ENCODE measurements around the gene NTRK3.

NTRK3 gene

DNA sequence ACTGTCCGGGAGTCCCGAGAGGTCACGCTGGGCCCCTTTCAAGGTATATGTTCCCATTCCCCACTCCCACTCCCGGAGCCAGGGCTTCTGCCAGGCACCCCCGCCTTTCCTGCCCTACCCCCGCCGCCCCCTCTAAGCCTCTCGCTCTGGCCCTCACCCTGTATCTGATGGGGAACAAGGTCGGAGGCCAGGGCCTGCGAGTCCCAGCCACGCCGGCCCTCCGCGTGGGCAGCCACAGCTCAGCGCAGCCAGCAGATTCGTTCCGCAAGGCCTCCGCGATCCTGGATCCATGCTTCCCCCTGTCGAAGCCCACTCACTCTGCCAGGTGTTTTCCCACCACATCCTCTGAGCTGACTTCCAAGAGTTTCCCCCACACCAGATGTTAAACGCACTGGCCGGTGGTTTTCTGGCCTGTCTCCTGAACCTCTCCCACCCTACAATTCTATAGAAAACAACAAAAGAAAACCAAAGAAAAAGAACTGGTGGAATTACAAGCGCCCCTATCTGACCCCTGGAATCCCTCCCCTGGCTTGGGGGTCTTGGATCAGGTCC lies 303.7 kb downstream of the NTRK3 start:
- TF ChIP-seq, protein P1, sequence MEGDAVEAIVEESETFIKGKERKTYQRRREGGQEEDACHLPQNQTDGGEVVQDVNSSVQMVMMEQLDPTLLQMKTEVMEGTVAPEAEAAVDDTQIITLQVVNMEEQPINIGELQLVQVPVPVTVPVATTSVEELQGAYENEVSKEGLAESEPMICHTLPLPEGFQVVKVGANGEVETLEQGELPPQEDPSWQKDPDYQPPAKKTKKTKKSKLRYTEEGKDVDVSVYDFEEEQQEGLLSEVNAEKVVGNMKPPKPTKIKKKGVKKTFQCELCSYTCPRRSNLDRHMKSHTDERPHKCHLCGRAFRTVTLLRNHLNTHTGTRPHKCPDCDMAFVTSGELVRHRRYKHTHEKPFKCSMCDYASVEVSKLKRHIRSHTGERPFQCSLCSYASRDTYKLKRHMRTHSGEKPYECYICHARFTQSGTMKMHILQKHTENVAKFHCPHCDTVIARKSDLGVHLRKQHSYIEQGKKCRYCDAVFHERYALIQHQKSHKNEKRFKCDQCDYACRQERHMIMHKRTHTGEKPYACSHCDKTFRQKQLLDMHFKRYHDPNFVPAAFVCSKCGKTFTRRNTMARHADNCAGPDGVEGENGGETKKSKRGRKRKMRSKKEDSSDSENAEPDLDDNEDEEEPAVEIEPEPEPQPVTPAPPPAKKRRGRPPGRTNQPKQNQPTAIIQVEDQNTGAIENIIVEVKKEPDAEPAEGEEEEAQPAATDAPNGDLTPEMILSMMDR (IDR thresholded peaks at IDR 0.05; ENCODE audit: insufficient read depth, low read length): no peak
- TF ChIP-seq POLR2AphosphoS5 (IDR thresholded peaks at IDR 0.05; ENCODE audit: low read depth) (no peak), GABPA (IDR thresholded peaks at IDR 0.05; ENCODE audit: low read depth) (no peak), SPI1 (IDR thresholded peaks at IDR 0.05; ENCODE audit: borderline replicate concordance, low read depth) (no peak)
- TF ChIP-seq, protein P2, sequence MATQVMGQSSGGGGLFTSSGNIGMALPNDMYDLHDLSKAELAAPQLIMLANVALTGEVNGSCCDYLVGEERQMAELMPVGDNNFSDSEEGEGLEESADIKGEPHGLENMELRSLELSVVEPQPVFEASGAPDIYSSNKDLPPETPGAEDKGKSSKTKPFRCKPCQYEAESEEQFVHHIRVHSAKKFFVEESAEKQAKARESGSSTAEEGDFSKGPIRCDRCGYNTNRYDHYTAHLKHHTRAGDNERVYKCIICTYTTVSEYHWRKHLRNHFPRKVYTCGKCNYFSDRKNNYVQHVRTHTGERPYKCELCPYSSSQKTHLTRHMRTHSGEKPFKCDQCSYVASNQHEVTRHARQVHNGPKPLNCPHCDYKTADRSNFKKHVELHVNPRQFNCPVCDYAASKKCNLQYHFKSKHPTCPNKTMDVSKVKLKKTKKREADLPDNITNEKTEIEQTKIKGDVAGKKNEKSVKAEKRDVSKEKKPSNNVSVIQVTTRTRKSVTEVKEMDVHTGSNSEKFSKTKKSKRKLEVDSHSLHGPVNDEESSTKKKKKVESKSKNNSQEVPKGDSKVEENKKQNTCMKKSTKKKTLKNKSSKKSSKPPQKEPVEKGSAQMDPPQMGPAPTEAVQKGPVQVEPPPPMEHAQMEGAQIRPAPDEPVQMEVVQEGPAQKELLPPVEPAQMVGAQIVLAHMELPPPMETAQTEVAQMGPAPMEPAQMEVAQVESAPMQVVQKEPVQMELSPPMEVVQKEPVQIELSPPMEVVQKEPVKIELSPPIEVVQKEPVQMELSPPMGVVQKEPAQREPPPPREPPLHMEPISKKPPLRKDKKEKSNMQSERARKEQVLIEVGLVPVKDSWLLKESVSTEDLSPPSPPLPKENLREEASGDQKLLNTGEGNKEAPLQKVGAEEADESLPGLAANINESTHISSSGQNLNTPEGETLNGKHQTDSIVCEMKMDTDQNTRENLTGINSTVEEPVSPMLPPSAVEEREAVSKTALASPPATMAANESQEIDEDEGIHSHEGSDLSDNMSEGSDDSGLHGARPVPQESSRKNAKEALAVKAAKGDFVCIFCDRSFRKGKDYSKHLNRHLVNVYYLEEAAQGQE (IDR thresholded peaks at IDR 0.05; ENCODE audit: insufficient replicate concordance, low read depth): no peak

DNA sequence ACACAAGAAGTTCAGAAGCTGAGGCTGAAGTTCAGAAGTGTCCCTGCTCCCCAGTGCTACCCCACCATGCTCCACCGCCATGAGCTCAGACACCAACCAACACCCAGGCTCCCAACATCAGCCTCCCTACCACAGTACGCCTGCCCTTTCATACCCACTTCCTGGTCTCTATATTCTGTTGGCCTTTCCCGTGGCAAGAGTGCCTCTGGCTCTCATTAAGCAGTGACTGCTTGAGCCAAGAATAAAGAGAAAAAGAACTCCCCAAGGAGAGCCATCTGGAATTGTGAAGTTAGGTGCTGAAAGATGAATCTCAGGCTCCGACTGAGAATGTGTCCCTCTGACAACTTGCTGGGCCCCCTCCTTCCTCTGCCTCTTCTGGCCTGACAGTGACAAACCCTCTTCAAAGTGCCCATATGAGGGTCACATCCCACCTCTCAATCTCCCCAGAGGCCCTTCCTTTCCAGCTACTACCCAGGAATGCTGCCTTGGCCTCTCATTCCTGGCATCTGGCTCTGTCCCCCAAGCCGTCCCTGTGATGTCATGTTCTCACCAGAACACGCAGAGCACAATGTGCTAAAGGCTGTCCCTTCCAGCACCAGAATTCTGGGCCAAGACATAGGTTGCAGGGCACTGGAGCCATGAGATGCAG lies 306.8 kb downstream of the NTRK3 start:
- no peaks in the 10 kb centered on the region for H3K27me3 ChIP-seq (ENCODE audit: insufficient read depth, poor library complexity, severe bottlenecking)
- no peak for DNase-seq (ENCODE audit: low read depth in 1 of 2, low spot score in 1 of 2)
- H3K4me3 ChIP-seq (replicated peaks; ENCODE audit: insufficient read depth, low read length): no peak overlapping the region
- no peak overlapping the region for H3K27ac ChIP-seq (replicated peaks)
- TF ChIP-seq, protein P2 (IDR thresholded peaks at IDR 0.05; ENCODE audit: insufficient replicate concordance, low read depth): no peak
- TF ChIP-seq SPI1 (IDR thresholded peaks at IDR 0.05; ENCODE audit: borderline replicate concordance, low read depth) (no peak), GABPA (IDR thresholded peaks at IDR 0.05; ENCODE audit: low read depth) (no peak), POLR2AphosphoS5 (IDR thresholded peaks at IDR 0.05; ENCODE audit: low read depth) (no peak)
- TF ChIP-seq, protein P1 (IDR thresholded peaks at IDR 0.05; ENCODE audit: insufficient read depth, low read length): no peak

More for the DNA sequence above, 303.7 kb downstream of the NTRK3 start:
- H3K27me3 ChIP-seq (ENCODE audit: insufficient read depth, poor library complexity, severe bottlenecking): no peaks in the 10 kb centered on the region
- no peak for DNase-seq (ENCODE audit: low read depth in 1 of 2, low spot score in 1 of 2)
- no peak overlapping the region for H3K4me3 ChIP-seq (replicated peaks; ENCODE audit: insufficient read depth, low read length)
- no peak overlapping the region for H3K27ac ChIP-seq (replicated peaks)

DNA sequence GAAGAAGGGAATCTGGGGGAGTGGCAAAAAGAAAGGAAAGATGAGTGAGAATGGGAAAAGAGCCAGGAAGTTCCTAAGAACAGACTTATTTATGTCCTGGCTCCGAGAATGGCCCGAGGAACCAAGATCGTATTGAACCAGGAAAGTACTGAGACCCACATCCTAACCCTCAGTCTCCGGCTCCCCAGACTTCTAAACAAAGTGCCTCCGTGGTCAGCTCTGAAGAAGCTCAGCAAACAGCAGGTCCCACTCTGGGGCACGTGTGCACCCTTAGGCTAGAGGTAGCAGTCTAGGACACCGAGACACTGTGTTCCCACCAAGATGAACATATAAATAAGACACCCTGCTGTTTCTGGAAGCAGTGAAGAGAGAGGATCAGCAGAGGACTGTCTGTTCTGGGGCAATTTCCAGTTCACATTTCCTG lies 307.4 kb downstream of the NTRK3 start:
- TF ChIP-seq GABPA (IDR thresholded peaks at IDR 0.05; ENCODE audit: low read depth) (no peak), POLR2AphosphoS5 (IDR thresholded peaks at IDR 0.05; ENCODE audit: low read depth) (no peak), SPI1 (IDR thresholded peaks at IDR 0.05; ENCODE audit: borderline replicate concordance, low read depth) (no peak)
- TF ChIP-seq, protein P1 (IDR thresholded peaks at IDR 0.05; ENCODE audit: insufficient read depth, low read length): no peak
- TF ChIP-seq, protein P2 (IDR thresholded peaks at IDR 0.05; ENCODE audit: insufficient replicate concordance, low read depth): no peak
- Histone ChIP-seq H3K27ac (replicated peaks) (no peak overlapping the region), H3K27me3 (ENCODE audit: insufficient read depth, poor library complexity, severe bottlenecking) (no peaks in the 10 kb centered on the region), H3K4me3 (replicated peaks; ENCODE audit: insufficient read depth, low read length) (no peak overlapping the region)
- no peak for DNase-seq (ENCODE audit: low read depth in 1 of 2, low spot score in 1 of 2)
